KMS-11 (cell line): ENCODE results near the gene KIN.

Experiments used
- H2AFZ ChIP-seq: fragments of 200-600 bp; sonication (generic); 2 replicates; pipeline ENCODE4 v1.6.1; 2016; ENCODE audit warnings: antibody characterized with exemption, mixed run types, low read depth
- H3K27ac ChIP-seq: fragments of 200-600 bp; sonication (generic); 2 replicates; pipeline ENCODE4 v1.6.1; 2016; ENCODE audit warnings: mild to moderate bottlenecking, mixed run types
- H3K27me3 ChIP-seq: fragments of 200-600 bp; sonication (generic); 2 replicates; pipeline ENCODE4 v1.6.1; 2017; ENCODE audit warnings: mild to moderate bottlenecking, low read depth, mixed run types, moderate library complexity; ENCODE audit not compliant: insufficient read depth
- H3K36me3 ChIP-seq: fragments of 200-600 bp; sonication (generic); 2 replicates; pipeline ENCODE4 v1.6.1; 2017; ENCODE audit warnings: mild to moderate bottlenecking, mixed run types; ENCODE audit not compliant: insufficient read depth
- H3K4me1 ChIP-seq: fragments of 200-600 bp; sonication (generic); 2 replicates; pipeline ENCODE4 v1.6.1; 2016; ENCODE audit warnings: mild to moderate bottlenecking, low read depth, mixed run types; ENCODE audit not compliant: poor library complexity, severe bottlenecking
- H3K4me2 ChIP-seq: fragments of 200-600 bp; sonication (generic); 2 replicates; pipeline ENCODE4 v1.7.0; 2016; ENCODE audit warnings: mild to moderate bottlenecking, mixed run types
- H3K4me3 ChIP-seq: fragments of 200-600 bp; sonication (generic); IDR thresholded peaks from 2 replicates; pipeline ENCODE4 v1.6.1; 2017; ENCODE audit warnings: low read depth, low read length, mixed read lengths; ENCODE audit not compliant: insufficient read depth
- H3K79me2 ChIP-seq: fragments of 200-600 bp; sonication (generic); 2 replicates; pipeline ENCODE4 v1.6.1; 2016; ENCODE audit warnings: low read depth, mixed run types; ENCODE audit not compliant: insufficient read depth
- H3K9ac ChIP-seq: fragments of 200-600 bp; sonication (generic); 2 replicates; pipeline ENCODE4 v1.6.1; 2016; ENCODE audit warnings: mild to moderate bottlenecking, mixed run types
- H4K20me1 ChIP-seq: fragments of 200-600 bp; sonication (generic); 2 replicates; pipeline ENCODE4 v1.6.1; 2016; ENCODE audit warnings: mild to moderate bottlenecking, mixed run types; ENCODE audit not compliant: insufficient read depth
- CTCF ChIP-seq: fragments of 200-600 bp; sonication (generic); conservative IDR thresholded peaks from 2 replicates; pipeline ENCODE4 v1.6.1; 2017; ENCODE audit warnings: low read depth, mild to moderate bottlenecking, antibody characterized with exemption, low read length, moderate library complexity, mixed read lengths

Gene KIN

GRCh38 chr10:7819121-7819460 lies 31.3 kb upstream of the KIN start:
- Histone ChIP-seq H3K27ac (peak overlapping the region; percentile 38; the same call in 1 of the 2 replicates), H3K4me2 (peak overlapping the region; percentile 89)
- no peak; the same call in 1 of the 2 replicates for TF ChIP-seq CTCF

GRCh38 chr10:7818295-7819120 lies 30.7 kb upstream of the KIN start, which contains the start of gene TAF3:
Gene TAF3 (plus strand): TSS chr10:7818505. CDS start chr10:7818710, 205 bp downstream.
- Histone ChIP-seq H3K27me3 (no peaks in the 10 kb centered on the region), H3K27ac (peak within 1 kb of the TSS; percentile 38), H4K20me1 (no peaks in the 10 kb centered on the region), H3K4me3 (no peak within 1 kb of the TSS), H3K4me2 (peak within 1 kb of the TSS; percentile 89), H3K36me3 (no peaks in the 10 kb centered on the region), H3K79me2 (peaks cover 27% of the 10 kb centered on the region), H3K9ac (peak within 1 kb of the TSS; percentile 81; the same call in 1 of the 2 replicates), H2AFZ (peak within 1 kb of the TSS; percentile 98), H3K4me1 (peaks cover 12% of the 10 kb centered on the region)
- no peak for TF ChIP-seq CTCF

More at GRCh38 chr10:7819121-7819460, 31.3 kb upstream of the KIN start:
- Histone ChIP-seq H3K27me3 (no peaks in the 10 kb centered on the region), H4K20me1 (no peaks in the 10 kb centered on the region), H3K4me3 (no peak overlapping the region), H3K36me3 (no peaks in the 10 kb centered on the region), H2AFZ (peak overlapping the region; percentile 98), H3K9ac (peak overlapping the region; percentile 81; the same call in 1 of the 2 replicates), H3K79me2 (peaks cover 27% of the 10 kb centered on the region), H3K4me1 (peaks cover 12% of the 10 kb centered on the region)

- peaks cover 12% of the 10 kb centered on the region for H3K4me1 ChIP-seq
- peak overlapping the region; percentile 81; the same call in 1 of the 2 replicates for H3K9ac ChIP-seq
- no peak for TF ChIP-seq CTCF
- H2AFZ ChIP-seq, result peak overlapping the region; percentile 98
- H3K27ac ChIP-seq, result no peak overlapping the region
- H3K4me3 ChIP-seq, result no peak overlapping the region
- H3K79me2 ChIP-seq, result peaks cover 27% of the 10 kb centered on the region
- no peaks in the 10 kb centered on the region for H4K20me1 ChIP-seq
- no peaks in the 10 kb centered on the region for H3K27me3 ChIP-seq
- H3K36me3 ChIP-seq, result no peaks in the 10 kb centered on the region
- H3K4me2 ChIP-seq, result peak overlapping the region; percentile 52; the same call in 1 of the 2 replicates
Observed at GRCh38 chr10:7817984-7818294, 30.1 kb upstream of the KIN start.

- H3K36me3 ChIP-seq, result no peaks in the 10 kb centered on the region
- no peak overlapping the region; the same call in 1 of the 2 replicates for H3K9ac ChIP-seq
- no peaks in the 10 kb centered on the region for H3K27me3 ChIP-seq
- H2AFZ ChIP-seq, result peak overlapping the region; percentile 98
- no peak for TF ChIP-seq CTCF
- H3K4me3 ChIP-seq, result no peak overlapping the region
- no peak overlapping the region for H3K27ac ChIP-seq
- peaks cover 12% of the 10 kb centered on the region for H3K4me1 ChIP-seq
- no peaks in the 10 kb centered on the region for H4K20me1 ChIP-seq
- H3K79me2 ChIP-seq, result peaks cover 27% of the 10 kb centered on the region
- H3K4me2 ChIP-seq, result peak overlapping the region; percentile 52; the same call in 1 of the 2 replicates
Observed at GRCh38 chr10:7817576-7817975, 29.8 kb upstream of the KIN start.
